Subcutaneous abdominal adipose tissue (tissue), 5 donors: ENCODE results near the gene RPSA.
"Not testable (repeated sequence)": the region's sequence is repeated elsewhere in the genome, so short reads cannot be mapped to it uniquely, and the experiment has no call there.

Source experiments
- H3K27ac ChIP-seq: one replicate; pipeline ENCODE4 v1.7.0; 2013; ENCODE audit warnings: low read depth, mild to moderate bottlenecking, inconsistent platforms, low read length, moderate library complexity
- H3K27me3 ChIP-seq, 5 donors: one replicate each; pipeline ENCODE4 v1.7.0; 2013; ENCODE audit warnings: low read length in 5 of 5, inconsistent platforms in 1 of 5; ENCODE audit not compliant: control insufficient read depth in 5 of 5, insufficient read depth in 4 of 5
- H3K36me3 ChIP-seq, 5 donors: one replicate each; pipeline ENCODE4 v1.7.0; 2013; ENCODE audit warnings: low read length in 5 of 5; ENCODE audit not compliant: control insufficient read depth in 5 of 5, insufficient read depth in 5 of 5
- H3K4me1 ChIP-seq, 5 donors: one replicate each; pipeline ENCODE4 v1.7.0; 2013; ENCODE audit warnings: low read length in 5 of 5, mild to moderate bottlenecking in 3 of 5, moderate library complexity in 1 of 5; ENCODE audit not compliant: control insufficient read depth in 5 of 5, insufficient read depth in 5 of 5
- H3K4me3 ChIP-seq, 5 donors: one replicate each; pipeline ENCODE4 v1.7.0; 2013; ENCODE audit warnings: low read length in 5 of 5, low read depth in 1 of 5
- H3K9ac ChIP-seq, 5 donors: one replicate each; pipeline ENCODE4 v1.7.0; 2013; ENCODE audit warnings: low read length in 5 of 5, mild to moderate bottlenecking in 4 of 5, moderate library complexity in 3 of 5
- H3K9me3 ChIP-seq, 5 donors: one replicate each; pipeline ENCODE4 v1.7.0; 2013; ENCODE audit warnings: low read length in 5 of 5; ENCODE audit not compliant: control insufficient read depth in 5 of 5
- donor health status: healthy.
- donor health status: healthy.
- donor health status: healthy.
- donor health status: healthy.
- donor health status: healthy.

RPSA gene

DNA sequence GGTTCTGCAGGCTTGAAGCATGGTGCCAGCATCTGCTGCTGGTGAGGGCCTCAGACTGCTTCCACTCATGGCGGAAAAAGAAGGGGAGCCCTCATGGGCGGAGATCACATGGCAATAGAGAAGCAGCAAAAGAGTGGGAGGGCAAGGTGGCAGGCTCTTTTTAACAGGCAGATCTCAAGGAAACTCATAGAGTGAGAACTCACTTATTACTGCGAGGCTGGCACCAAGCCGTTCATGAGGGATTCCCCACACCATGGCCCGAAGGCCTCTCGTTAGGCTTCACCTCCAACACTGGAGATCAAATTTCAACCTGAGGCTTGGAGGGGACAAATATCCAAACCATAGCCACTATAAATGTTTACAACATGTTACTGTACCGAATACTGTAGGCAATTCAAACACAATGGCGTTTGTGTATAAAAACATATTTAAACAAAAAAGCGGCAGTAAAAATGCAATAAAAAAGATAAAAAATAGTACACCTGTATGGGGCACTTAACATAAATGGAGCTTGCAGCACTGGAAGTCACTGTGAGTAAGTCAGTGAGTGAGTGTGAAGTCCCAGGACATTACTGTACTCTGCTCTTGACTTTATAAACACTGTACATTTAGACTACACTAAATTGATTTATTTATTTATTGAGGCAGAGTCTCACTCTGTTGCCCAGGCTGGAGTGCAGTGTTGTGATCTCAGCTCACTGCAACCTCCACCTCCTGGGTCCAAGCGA is 42.1 kb downstream of the RPSA start:
- no peak overlapping the region for H3K9ac ChIP-seq
- H3K9me3 ChIP-seq, result no peaks in the 10 kb centered on the region
- H3K27ac ChIP-seq, result no peak overlapping the region

DNA sequence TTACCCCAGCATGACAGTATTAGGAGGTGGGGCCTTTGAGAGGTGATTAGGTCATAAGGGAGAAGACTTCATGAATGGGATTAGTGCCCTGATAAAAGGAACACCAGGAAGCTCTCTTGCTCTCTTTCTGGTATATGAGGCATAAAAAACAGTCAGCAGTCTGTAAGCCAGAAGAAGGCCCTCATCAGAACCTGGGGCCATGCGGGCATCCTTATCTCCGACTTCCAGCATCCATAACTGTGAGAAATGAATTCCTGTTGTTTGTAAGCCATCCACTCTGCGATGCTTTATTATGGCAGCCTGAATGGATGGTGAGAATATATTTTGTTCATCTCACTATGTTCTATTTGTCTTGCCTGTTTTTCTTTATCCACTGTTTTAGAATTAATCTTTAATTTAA is 43.3 kb downstream of the RPSA start:
- H3K27ac ChIP-seq, result no peak overlapping the region
- no peak overlapping the region for H3K4me3 ChIP-seq
- H3K9ac ChIP-seq, result no peak overlapping the region
- H3K27me3 ChIP-seq, result no peaks in the 10 kb centered on the region
- no peaks in the 10 kb centered on the region for H3K36me3 ChIP-seq
- no peaks in the 10 kb centered on the region for H3K9me3 ChIP-seq
- H3K4me1 ChIP-seq, result peaks cover 2 to 4% (median 3%) of the 10 kb centered on the region in 5 donors

More for the DNA sequence above, 42.1 kb downstream of the RPSA start:
- peaks cover 2 to 4% (median 3%) of the 10 kb centered on the region in 5 donors for H3K4me1 ChIP-seq
- H3K36me3 ChIP-seq, result no peaks in the 10 kb centered on the region
- H3K27me3 ChIP-seq, result no peaks in the 10 kb centered on the region
- no peak overlapping the region for H3K4me3 ChIP-seq

- Histone ChIP-seq H3K27ac (no peak overlapping the region), H3K4me3 (no peak overlapping the region), H3K4me1 (no peaks in the 10 kb centered on the region), H3K9ac (no peak overlapping the region), H3K36me3 (no peaks in the 10 kb centered on the region), H3K9me3 (no peaks in the 10 kb centered on the region), H3K27me3 (no peaks in the 10 kb centered on the region)
Measured at GRCh38 chr3:39453134-39453533, 46.6 kb downstream of the RPSA start.

GRCh38 chr3:39453872-39454271 is 47.4 kb downstream of the RPSA start:
- not testable (repeated sequence) for H3K4me3 ChIP-seq, H3K27me3 ChIP-seq, H3K9me3 ChIP-seq, H3K4me1 ChIP-seq, H3K9ac ChIP-seq, H3K27ac ChIP-seq, H3K36me3 ChIP-seq

- Histone ChIP-seq H3K9ac (no peak overlapping the region), H3K4me3 (no peak overlapping the region), H3K27ac (no peak overlapping the region), H3K36me3 (no peaks in the 10 kb centered on the region), H3K27me3 (no peaks in the 10 kb centered on the region), H3K9me3 (no peaks in the 10 kb centered on the region), H3K4me1 (no peaks in the 10 kb centered on the region)
Measured at GRCh38 chr3:39454591-39455217, 48.2 kb downstream of the RPSA start.

- H3K36me3 ChIP-seq, result no peaks in the 10 kb centered on the region
- H3K9me3 ChIP-seq, result no peaks in the 10 kb centered on the region
- H3K4me1 ChIP-seq, result no peaks in the 10 kb centered on the region
- no peak overlapping the region for H3K27ac ChIP-seq
- H3K27me3 ChIP-seq, result no peaks in the 10 kb centered on the region
- H3K4me3 ChIP-seq, result no peak overlapping the region
- no peak overlapping the region for H3K9ac ChIP-seq
Measured at GRCh38 chr3:39456159-39456558, 49.6 kb downstream of the RPSA start.

GRCh38 chr3:39457361-39457760 is 50.8 kb downstream of the RPSA start:
- H3K4me3 ChIP-seq, result no peak overlapping the region
- H3K27ac ChIP-seq, result no peak overlapping the region
- H3K9ac ChIP-seq, result no peak overlapping the region
- H3K36me3 ChIP-seq, result no peaks in the 10 kb centered on the region
- H3K9me3 ChIP-seq, result no peaks in the 10 kb centered on the region
- H3K4me1 ChIP-seq, result no peaks in the 10 kb centered on the region
- no peaks in the 10 kb centered on the region for H3K27me3 ChIP-seq

DNA sequence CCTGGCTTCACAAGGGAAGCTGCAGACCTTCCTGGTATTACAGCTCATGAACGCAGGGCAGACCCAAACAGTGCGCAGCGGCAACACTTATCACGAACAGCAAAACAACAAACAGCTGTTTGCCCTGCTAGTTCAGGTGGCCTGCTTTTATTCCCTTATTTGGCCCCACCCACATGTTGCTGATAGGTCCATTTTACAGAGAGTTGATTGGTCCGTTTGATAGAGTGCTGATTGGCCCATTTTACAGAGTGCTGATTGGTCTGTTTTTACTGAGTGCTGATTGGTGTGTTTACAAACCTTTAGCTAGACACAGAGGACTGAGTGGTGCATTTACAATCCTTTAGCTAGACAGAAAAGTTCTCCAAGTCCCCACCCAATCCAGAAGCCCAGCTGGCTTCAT is 52.1 kb downstream of the RPSA start:
- not testable (repeated sequence) for H3K4me3 ChIP-seq, H3K4me1 ChIP-seq, H3K27me3 ChIP-seq, H3K27ac ChIP-seq, H3K9me3 ChIP-seq, H3K36me3 ChIP-seq, H3K9ac ChIP-seq

- no peak overlapping the region for H3K4me3 ChIP-seq
- no peaks in the 10 kb centered on the region for H3K36me3 ChIP-seq
- no peaks in the 10 kb centered on the region for H3K4me1 ChIP-seq
- no peaks in the 10 kb centered on the region for H3K9me3 ChIP-seq
- no peak overlapping the region for H3K27ac ChIP-seq
- H3K9ac ChIP-seq, result no peak overlapping the region
- H3K27me3 ChIP-seq, result no peaks in the 10 kb centered on the region
Measured at GRCh38 chr3:39460677-39461076, 54.2 kb downstream of the RPSA start.
